Omental fat pad (tissue), 4 donors: Measurements from ENCODE around the gene ITPRID2. TPM values are rescaled to one million over a fixed set of nuclear protein-coding genes. Genes with fewer than 3 reads are reported as not detected.
"Not testable (repeated sequence)": the region's sequence is repeated elsewhere in the genome, so short reads cannot be mapped to it uniquely, and the experiment has no call there.

Experiments used
- ATAC-seq: fragments of 150-250 bp; one replicate; pipeline ENCODE4 v1.9.1; 2016; ENCODE audit warnings: mild to moderate bottlenecking, moderate library complexity; ENCODE audit not compliant: low FRiP score
- DNase-seq: peaks from one replicate; pipeline ENCODE4 v3.0.0-alpha.2; 2019; ENCODE audit warnings: low spot score
- CTCF ChIP-seq, 3 donors: fragments of 450-650 bp; IDR thresholded peaks; one replicate each; pipeline ENCODE4 v1.5.1; 2016 to 2017; ENCODE audit warnings: antibody characterized with exemption in 3 of 3, mild to moderate bottlenecking in 3 of 3, moderate library complexity in 2 of 3
- total RNA-seq, 4 donors: library from RNA; depleted of rRNA; stranded (reverse); fragments of >200 nt; gene quantifications; one replicate each; pipeline ENCODE4 v1.1.0, GENCODE V29; 2016

ITPRID2 gene
- total RNA-seq, 4 donors from 2014 or later: 54.7 to 94.6 (median 70.6) TPM

- ATAC-seq (no peak), DNase-seq (no peak)
- TF ChIP-seq CTCF (IDR thresholded peaks at IDR 0.05): no peak
Measured at GRCh38 chr2:181957668-181958067, 66.1 kb downstream of the ITPRID2 start.

- no peak for DNase-seq
- no peak for ATAC-seq
- no peak for TF ChIP-seq CTCF (IDR thresholded peaks at IDR 0.05)
Measured at GRCh38 chr2:181958726-181959125, 67.2 kb downstream of the ITPRID2 start.

GRCh38 chr2:181959508-181959907 is 68.0 kb downstream of the ITPRID2 start:
- no peak for ATAC-seq
- no peak for TF ChIP-seq CTCF (IDR thresholded peaks at IDR 0.05)
- no peak for DNase-seq

- DNase-seq, ATAC-seq: not testable (repeated sequence)
Measured at GRCh38 chr2:181961167-181961566, 69.6 kb downstream of the ITPRID2 start.

- DNase-seq (no peak), ATAC-seq (no peak)
- TF ChIP-seq CTCF (IDR thresholded peaks at IDR 0.05): no peak
Measured at GRCh38 chr2:181962142-181962541, 70.6 kb downstream of the ITPRID2 start.

GRCh38 chr2:181970160-181970794 is 78.7 kb downstream of the ITPRID2 start:
- no peak for TF ChIP-seq CTCF (IDR thresholded peaks at IDR 0.05)
- no peak for ATAC-seq
- DNase-seq: no peak

GRCh38 chr2:181971032-181971431 is 79.5 kb downstream of the ITPRID2 start:
- DNase-seq: no peak
- TF ChIP-seq CTCF (IDR thresholded peaks at IDR 0.05): no peak
- ATAC-seq: no peak
